ENCODE data around the gene PRDM5.

- no peak for TF ChIP-seq CTCF (CRISPR knock-in tag; IDR thresholded peaks at IDR 0.05)
- no peak for TF ChIP-seq YY1 (IDR thresholded peaks at IDR 0.05; ENCODE audit: insufficient read depth, insufficient replicate concordance, low read depth, low read length)
- TF ChIP-seq NFYB (CRISPR knock-in tag; IDR thresholded peaks at IDR 0.05), result no peak
- TF ChIP-seq LBX2 (CRISPR knock-in tag; IDR thresholded peaks at IDR 0.05; ENCODE audit: borderline replicate concordance), result no peak
These were observed 198.5 kb downstream of the PRDM5 start for GRCh38 chr4:120723986-120724385.
